ENCODE measurements around the gene ADAMTSL2.
A peak's percentile ranks its signal among the peaks of the same experiment; 100 is the strongest.

Gene ADAMTSL2

DNA sequence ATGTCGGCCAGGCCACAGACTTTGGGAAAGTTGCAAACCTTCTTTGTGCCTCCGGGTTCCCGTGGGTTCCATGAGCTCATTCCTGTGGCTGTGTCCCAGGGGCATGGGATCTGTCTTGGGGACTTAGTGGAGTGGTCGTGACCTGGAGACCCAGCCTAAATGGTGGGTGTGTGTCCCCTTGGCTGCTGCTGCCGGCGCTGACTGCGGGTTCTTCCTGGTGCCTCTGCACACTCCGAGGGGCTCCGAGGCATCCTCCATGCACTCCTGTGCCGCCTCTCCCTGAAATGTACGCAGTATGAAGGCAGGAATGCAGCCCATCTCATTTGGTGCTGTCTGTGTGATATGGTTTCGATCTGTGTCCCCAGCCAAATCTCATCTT, 34.6 kb upstream of the ADAMTSL2 start:
- DNase-seq (ENCODE audit: low spot score) = no peak

DNA sequence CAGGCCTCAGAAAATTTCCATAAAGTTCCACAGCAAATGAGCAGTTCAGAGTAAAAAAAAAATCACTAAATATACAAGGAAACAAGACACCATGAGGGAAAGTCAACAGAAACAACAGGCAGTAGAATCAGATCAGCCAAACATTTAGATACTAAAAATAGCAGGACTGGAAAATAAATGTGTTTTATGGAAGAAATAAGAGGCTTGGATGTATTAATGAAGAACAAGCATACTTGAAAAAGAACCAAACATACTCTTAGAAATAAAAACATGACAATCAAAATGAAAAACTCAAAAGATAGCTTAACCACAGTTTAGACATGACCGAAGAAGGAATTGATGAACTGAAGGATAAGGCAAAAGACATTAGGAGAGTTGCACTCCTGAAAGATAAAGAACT, 32.4 kb upstream of the ADAMTSL2 start:
- DNase-seq (ENCODE audit: low spot score) = no peak

DNA sequence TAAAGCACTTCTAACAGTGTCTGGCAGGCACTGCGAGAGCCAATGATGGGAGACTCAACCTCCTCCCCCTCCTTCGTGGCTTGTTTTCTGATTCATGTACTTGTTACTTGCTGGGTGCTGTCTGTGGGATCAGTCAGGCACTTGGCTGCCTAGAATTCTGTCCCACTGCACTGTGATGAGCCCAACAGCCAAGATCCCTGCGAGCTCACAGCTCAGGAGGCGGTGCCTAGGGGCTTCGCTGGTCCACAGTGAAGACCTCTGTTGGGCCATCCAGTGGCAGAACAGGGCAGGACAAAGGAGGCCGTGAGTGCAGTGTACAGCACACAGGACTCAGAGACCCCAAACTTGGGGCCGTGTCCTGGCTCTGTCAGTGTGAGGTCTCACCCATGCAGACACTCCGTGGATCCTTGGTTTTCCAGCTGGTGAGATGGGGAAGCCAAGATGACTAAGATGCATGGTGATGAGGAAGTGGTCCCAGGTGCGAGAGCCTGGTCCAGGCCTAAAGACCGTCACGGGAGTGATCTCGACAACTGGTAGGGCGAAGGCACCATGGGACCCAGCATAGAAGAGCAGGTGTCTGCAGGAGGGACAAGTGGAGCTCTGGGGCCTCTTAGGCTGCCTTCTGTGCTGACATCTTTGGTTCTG, 29.2 kb upstream of the ADAMTSL2 start:
- DNase-seq (ENCODE audit: low spot score) = no peak

DNA sequence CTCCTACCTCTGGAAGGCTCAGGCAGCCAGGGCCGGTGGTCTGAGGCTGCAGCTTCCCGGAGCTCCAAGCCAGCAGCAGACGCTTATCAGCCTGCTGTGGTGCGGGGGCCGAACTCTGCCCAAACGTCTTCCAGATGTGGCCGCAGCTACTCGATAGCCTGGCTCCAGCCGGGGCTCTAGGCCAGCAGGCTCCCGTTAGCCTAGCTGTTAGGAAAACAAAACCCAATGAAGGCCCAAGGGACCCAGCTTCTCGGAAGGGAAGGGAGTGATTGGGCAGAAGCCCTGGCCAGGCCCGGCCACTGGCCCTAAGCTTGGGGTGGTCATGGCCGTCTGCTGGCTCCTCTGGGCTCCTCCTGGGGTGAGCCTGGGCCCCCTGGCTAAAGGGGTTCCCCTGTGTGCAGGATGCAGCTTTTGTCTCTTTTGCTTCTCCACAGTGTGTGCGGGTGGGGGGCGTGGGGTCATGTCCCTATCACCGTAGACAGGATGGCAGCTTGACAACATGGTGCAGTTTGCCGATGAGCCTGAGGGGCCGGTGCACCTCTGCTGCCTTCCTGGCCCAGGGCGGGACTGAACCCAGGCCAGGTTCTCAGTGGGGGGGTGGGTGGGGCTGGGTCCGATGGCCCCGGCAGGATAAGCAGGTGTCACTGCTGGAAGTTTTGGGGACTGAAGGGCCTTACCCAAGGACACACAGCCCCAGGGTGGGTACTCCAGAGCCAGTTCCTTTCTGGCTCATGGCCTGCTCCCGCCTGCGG, 28.4 kb upstream of the ADAMTSL2 start:
- no peak for DNase-seq (ENCODE audit: low spot score)

GRCh38 chr9:133506653-133507038, 27.9 kb upstream of the ADAMTSL2 start:
- DNase-seq (ENCODE audit: low spot score) = no peak

DNA sequence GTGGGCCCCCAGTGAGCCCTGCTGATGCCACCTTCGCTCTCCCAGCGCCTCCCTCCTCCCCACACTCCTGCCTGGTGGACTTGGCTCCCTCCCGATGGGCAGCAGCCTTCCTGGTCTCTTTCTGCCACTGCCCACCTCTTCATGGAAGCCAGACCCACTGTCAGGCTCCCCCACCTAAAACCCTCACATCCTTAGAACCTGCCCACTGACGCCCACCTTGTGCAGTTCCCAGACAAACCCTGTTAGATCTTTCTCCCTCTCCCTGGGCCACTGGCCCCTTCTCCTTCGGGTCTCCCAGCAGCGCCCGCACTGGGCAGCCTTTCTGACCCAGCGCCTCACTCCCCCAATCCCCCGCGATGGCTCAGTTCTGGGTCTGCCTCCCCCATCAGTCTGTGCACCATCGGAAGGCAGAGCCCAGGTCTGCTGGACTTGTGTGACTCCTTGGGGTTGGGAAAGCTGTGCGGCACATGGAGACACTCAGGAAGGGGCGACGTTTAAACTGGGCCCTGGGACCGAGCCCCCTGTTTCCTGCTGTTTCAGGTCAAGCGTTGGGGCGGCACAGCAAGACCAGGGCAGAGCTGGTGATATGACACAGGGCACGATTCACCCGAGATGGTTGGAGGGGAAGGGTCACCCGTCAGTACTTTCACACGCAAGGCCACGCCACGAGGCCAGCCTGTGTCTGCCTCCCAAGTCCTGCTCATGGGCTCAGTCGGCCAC, 27.1 kb upstream of the ADAMTSL2 start:
- no peak for DNase-seq (ENCODE audit: low spot score)

- no peak for DNase-seq (ENCODE audit: low spot score)
These were observed 26.5 kb upstream of the ADAMTSL2 start for GRCh38 chr9:133508046-133508445.

- no peak for DNase-seq (ENCODE audit: low spot score)
These were observed 25.1 kb upstream of the ADAMTSL2 start for GRCh38 chr9:133509179-133510083.

DNA sequence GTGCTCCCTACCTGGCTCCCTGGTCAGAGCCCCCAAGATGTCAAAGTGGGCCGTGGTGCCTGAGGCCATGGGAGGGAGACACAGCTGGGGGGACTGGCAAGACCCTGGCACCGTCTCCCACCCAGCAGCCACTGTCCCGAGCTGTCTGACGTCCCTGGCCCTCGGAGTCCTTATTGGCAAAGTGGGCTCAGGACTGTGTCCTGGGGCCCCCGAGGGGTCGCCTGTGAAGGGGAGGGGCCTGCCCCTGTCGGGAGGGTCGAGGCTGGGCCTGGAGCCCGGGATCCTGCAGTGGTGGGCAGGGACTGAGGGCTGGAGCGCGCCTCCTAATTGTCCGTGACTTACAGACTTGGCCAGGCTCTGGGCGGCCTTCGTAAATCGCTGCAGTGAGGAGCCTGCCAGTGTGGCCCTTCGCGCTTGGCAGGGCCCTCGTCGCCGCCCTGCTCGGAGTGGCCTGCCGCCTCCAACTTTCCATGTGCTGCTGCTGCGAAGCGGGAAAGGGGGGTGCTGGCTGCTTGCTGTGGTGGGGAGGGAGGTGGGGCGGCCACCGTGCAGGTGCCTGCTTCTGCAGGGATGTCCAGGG, 23.5 kb upstream of the ADAMTSL2 start:
- DNase-seq (ENCODE audit: low spot score) = no peak

GRCh38 chr9:133511607-133512006, 22.9 kb upstream of the ADAMTSL2 start:
- no peak for DNase-seq (ENCODE audit: low spot score)

- no peak for DNase-seq (ENCODE audit: low spot score)
These were observed 22.0 kb upstream of the ADAMTSL2 start for GRCh38 chr9:133512253-133513213.

DNA sequence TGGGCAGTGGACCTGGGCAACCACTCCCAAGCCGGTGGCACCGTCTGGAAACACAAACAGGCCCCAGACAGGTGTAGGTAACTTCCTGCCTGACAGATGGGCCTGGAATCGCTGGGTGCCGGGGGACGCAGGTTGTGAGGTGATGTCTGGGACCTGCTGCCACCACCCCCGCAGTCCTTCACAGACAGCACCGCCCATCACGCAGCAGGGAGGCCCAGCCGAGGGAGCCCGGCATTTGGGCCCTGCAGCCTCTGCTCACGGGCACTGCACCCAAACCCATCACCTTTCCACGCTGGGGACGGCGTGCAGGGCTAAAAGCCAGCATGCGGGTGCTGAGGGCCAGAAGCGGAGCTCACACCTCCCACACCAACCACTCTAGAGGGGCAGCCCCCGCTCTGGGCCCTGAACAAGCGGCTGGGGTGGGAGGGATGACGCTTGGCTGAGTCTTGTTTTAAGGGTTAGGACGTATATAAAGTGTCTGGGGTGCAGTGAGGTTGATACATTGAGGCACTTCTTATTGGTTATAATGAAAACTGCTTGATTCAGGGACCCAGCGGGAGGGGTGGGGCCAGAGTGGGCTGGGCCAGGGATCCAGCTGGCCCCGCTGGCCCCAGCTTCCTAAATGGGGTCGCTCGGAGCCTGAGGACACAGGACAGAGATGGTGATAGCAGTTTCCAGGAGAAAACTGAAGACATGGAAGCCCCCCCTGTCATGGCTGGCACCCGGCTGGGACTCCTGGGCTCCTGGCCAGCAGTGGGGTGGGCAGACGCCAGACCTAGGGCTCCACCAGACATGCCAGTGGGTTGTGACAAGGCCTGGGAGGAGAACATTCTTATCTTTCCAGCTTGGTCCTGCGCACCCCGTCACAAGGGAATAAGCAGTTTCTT, 21.0 kb upstream of the ADAMTSL2 start:
- no peak for DNase-seq (ENCODE audit: low spot score)

DNA sequence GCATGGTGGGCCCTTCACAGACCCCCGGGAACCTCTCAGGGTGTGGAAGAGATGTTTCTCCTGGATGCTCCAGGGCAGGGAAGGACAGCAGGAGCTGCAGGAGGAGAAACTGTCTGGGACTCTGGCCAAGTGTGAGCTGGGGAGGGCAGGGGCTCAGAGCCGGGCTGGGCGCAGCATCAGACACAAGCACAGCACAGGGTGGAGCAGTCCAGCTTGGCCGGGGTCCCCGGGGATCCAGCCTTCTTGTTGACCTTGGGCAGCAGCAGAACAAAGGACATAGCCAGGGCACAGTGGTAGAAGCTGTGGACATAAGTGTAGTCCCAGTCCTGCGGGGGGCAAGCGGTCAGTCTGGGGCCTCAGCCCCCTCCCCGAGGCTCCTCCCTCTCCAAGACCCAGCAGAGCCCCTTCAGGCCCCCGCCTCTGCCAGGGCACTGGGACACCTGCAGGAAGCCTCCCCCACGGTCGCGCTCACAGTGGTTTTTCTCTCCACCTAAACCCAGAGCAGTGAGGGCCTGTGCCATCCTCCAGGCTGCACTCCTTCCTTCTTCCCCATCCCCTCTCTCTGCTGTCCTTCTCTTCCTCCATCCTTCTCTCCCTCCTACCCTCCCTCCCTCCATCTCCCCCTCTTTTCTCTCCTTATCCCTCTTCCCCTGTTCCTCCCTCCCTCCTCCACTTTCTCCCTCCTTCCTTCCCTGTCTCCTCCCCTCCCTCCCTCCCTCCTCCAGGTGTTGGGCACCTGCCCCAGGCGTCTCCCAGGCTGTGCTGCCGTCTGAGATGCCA, 19.9 kb upstream of the ADAMTSL2 start:
- peak; percentile 34 for DNase-seq (ENCODE audit: low spot score)

- no peak for DNase-seq (ENCODE audit: low spot score)
These were observed 19.3 kb upstream of the ADAMTSL2 start for GRCh38 chr9:133515240-133515610.

- no peak for DNase-seq (ENCODE audit: low spot score)
These were observed 18.8 kb upstream of the ADAMTSL2 start for GRCh38 chr9:133515615-133516255.

GRCh38 chr9:133516256-133516960, 18.1 kb upstream of the ADAMTSL2 start:
- DNase-seq (ENCODE audit: low spot score) = no peak

- DNase-seq (ENCODE audit: low spot score) = no peak
These were observed 17.5 kb upstream of the ADAMTSL2 start for GRCh38 chr9:133516961-133517350.

DNA sequence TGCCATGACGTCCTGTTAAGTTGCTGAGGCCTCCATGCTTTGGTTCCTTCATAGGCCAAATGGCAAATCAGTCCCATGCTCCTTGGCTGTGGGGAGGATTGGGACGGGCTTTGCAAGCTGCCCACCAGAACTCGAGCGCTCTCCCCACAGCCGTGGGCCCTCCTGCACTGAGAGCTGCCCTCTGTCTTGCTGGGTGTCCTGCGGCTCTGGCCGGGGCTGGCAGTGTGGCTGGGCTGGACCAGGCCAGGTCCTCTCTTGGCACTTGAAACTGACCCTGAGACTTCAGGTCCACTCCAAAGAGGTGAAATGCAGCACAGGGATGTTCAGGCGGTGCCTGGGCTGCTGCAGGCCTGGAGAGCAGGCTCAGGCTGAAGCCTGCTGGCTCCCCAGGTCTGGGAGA, 16.8 kb upstream of the ADAMTSL2 start:
- no peak for DNase-seq (ENCODE audit: low spot score)

Data from cerebellar cortex (tissue), 1 donor.